Fibroblast of mammary gland (primary cell): ENCODE data around the gene SESN3.

Source experiments
- DNase-seq: peaks from one replicate; pipeline ENCODE4 v3.0.0-alpha.2; 2010; ENCODE audit warnings: low read depth
- H3K4me3 ChIP-seq: 2 replicates; pipeline ENCODE4 v1.5.1; 2011; ENCODE audit warnings: low read depth, mild to moderate bottlenecking, low read length, moderate library complexity; ENCODE audit not compliant: control insufficient read depth
- TF ChIP-seq, protein P1 (sequence below): conservative IDR thresholded peaks from 2 replicates; pipeline ENCODE4 v1.5.1; 2011; ENCODE audit warnings: low read depth, low read length, inconsistent platforms; ENCODE audit not compliant: control insufficient read depth, insufficient read depth

SESN3 gene

DNA sequence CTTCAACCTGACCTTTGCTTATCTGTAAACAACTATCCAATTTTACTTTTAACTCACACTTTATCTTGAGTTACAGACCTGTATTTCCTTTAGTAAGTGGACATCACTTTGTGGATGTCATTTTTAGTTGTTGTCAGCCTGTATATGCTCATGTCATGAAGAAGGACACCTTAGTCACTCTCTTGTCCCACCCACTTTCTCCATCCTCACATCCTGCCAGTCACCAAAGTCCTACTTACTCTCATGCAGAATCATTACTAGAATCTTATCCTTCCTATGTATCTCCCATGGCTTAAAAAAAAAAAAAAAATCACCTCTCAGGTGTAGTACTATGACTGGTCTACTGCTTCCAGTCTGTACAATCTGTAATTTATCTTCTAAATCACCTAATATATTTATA, 43.3 kb downstream of the SESN3 start:
- TF ChIP-seq, protein P1, sequence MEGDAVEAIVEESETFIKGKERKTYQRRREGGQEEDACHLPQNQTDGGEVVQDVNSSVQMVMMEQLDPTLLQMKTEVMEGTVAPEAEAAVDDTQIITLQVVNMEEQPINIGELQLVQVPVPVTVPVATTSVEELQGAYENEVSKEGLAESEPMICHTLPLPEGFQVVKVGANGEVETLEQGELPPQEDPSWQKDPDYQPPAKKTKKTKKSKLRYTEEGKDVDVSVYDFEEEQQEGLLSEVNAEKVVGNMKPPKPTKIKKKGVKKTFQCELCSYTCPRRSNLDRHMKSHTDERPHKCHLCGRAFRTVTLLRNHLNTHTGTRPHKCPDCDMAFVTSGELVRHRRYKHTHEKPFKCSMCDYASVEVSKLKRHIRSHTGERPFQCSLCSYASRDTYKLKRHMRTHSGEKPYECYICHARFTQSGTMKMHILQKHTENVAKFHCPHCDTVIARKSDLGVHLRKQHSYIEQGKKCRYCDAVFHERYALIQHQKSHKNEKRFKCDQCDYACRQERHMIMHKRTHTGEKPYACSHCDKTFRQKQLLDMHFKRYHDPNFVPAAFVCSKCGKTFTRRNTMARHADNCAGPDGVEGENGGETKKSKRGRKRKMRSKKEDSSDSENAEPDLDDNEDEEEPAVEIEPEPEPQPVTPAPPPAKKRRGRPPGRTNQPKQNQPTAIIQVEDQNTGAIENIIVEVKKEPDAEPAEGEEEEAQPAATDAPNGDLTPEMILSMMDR, result no peak
- no peak for DNase-seq
- no peak overlapping the region for H3K4me3 ChIP-seq

DNA sequence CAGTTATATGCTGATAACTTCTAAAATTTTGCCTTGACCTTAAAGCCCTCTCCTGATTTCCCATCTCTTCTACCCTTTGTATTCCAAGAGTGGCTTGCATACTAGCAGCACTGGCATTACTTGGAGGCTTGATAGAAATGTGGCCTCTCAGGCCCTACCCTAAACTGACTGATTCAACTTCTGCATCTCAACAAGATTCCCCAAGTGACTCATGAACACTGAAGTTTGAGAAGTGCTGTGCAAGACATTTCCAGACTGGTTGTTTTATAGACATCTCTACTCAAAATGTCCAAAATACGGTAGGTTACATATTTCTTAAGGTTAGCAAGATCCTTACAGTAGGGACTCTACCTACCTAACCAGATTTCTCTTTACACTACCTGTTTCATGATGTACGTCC, 48.6 kb downstream of the SESN3 start:
- DNase-seq, result no peak
- TF ChIP-seq, protein P1, result no peak
- no peak overlapping the region for H3K4me3 ChIP-seq

DNA sequence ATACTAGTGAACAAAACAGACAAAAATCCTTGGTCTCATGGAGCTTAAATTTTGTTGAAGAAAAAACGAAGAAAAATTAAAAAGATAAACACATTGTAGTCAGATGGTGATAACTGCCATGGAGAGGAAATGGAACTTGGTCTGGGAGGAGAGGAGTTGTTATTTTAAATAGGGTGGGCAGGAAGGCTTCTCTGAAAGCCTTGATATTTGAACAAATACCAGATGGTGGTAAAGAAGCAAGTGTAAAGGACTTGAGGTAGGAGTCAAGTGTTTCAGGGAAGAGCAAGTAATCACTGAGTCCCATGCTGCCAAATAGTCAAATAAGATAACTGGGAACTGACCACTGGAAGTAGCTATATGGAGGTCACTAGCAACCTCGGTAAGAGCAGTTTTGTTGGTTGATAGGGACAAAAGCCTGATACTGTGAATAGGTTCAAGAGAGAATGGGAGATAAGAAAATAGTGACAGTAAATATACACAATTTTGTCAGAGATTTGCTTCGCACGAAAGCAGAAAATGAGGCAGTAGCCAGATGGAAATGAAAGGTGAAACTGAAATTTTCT, 55.1 kb downstream of the SESN3 start:
- TF ChIP-seq, protein P1, result no peak
- no peak for DNase-seq
- H3K4me3 ChIP-seq, result no peak overlapping the region

DNA sequence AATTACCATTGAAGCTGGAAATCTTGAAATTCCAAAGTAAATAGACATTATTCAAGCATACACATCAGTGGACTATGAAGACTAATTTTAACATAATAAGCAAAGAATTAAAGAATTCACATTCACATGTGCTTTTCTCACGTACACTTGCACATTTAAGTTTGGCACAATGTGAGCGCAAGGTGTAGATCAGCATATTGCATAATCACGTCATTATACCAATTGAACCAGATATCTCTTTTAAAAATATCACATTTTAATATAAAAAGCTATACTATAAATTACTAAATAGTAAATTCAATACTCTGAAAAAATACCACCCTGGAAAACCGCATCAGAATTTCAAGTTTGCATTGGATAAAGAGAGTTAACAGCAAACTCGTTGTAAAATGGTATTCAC, 60.7 kb downstream of the SESN3 start:
- TF ChIP-seq, protein P1, result no peak
- H3K4me3 ChIP-seq, result no peak overlapping the region
- DNase-seq, result no peak

DNA sequence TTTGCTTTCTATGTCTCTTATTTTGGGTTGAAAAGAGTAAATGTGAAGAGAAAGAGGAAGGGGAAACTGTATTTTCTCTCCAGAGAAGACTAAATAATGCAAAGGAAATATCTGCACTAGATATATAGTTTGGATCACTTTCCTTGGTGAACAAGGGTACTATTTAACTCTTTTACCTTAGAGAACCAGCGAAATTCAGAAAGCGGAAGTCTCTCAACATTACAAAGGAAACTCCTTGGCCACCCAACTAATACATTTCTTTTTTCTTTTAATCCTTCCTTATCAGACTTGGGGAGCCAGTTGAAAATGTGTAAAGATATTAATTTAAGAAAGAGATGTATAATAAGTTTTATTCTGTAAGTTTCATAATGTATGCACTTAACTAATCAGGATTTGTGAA, 64.2 kb downstream of the SESN3 start:
- no peak overlapping the region for H3K4me3 ChIP-seq
- no peak for DNase-seq
- TF ChIP-seq, protein P1, result no peak

DNA sequence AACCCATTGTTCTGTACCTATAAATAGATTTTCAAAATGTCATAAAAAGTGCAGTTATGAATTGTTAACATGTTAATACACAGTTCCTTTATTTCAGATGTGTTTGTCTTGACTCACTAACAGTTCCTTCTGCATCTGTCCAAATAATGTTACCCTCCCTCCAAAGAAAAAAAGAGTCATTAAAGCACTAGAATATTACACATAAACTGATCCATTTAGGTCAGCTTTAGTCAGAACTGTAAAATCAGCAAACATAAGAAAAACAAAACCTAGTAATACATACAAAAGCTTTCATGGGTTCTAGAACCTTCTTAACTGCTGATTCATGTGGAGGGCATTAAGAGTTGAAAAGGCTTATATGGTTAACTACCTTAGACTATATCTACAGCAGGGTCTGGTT, 65.4 kb downstream of the SESN3 start:
- no peak for DNase-seq
- H3K4me3 ChIP-seq, result no peak overlapping the region
- TF ChIP-seq, protein P1, result no peak

DNA sequence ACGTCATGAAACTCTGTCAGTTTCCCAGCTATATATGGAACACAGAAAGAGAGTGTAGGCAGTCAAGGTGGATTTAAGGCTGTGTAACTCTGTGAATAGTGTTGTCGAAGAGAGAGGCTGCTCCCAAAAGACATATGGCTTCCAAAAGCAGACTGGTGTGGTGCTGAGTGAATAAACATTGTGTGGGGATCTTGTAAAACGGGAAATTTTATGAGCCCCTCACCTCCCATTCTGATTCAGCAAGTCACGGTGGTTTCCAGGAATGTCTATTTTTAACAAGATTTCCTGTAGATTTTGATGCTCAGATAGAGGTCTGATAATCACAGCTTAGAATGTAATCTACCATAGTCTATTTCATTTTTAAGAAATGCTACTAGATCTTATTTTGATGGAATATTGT, 67.9 kb downstream of the SESN3 start:
- DNase-seq, result no peak
- H3K4me3 ChIP-seq, result no peak overlapping the region
- TF ChIP-seq, protein P1, result no peak
